ENCODE data around the gene PNPLA4. TPM values are rescaled to one million over a fixed set of nuclear protein-coding genes. Genes with fewer than 3 reads are reported as not detected.

PNPLA4 gene
- total RNA-seq, 1 experiment from 2014 or later, result 1.3 TPM

- Histone ChIP-seq H3K4me1 (ENCODE audit: control insufficient read depth, insufficient read depth, low read length) (no peaks in the 10 kb centered on the region), H3K36me3 (ENCODE audit: control insufficient read depth, insufficient read depth, low read length) (no peaks in the 10 kb centered on the region), H3K4me3 (ENCODE audit: low read depth in 2 of 2, low read length in 2 of 2) (no peak overlapping the region), H3K27me3 (ENCODE audit: control insufficient read depth, insufficient read depth, low read length) (no peaks in the 10 kb centered on the region), H3K9me3 (ENCODE audit: control insufficient read depth, insufficient read depth, low read depth, low read length) (no peaks in the 10 kb centered on the region), H3K27ac (ENCODE audit: low read length) (no peak overlapping the region)
- DNase-seq (ENCODE audit: low read depth, low spot score), result no peak
- TF ChIP-seq SIN3A (IDR thresholded peaks at IDR 0.05; ENCODE audit: borderline replicate concordance, insufficient read depth, low read depth, low read length), result no peak
- TF ChIP-seq, protein P1, sequence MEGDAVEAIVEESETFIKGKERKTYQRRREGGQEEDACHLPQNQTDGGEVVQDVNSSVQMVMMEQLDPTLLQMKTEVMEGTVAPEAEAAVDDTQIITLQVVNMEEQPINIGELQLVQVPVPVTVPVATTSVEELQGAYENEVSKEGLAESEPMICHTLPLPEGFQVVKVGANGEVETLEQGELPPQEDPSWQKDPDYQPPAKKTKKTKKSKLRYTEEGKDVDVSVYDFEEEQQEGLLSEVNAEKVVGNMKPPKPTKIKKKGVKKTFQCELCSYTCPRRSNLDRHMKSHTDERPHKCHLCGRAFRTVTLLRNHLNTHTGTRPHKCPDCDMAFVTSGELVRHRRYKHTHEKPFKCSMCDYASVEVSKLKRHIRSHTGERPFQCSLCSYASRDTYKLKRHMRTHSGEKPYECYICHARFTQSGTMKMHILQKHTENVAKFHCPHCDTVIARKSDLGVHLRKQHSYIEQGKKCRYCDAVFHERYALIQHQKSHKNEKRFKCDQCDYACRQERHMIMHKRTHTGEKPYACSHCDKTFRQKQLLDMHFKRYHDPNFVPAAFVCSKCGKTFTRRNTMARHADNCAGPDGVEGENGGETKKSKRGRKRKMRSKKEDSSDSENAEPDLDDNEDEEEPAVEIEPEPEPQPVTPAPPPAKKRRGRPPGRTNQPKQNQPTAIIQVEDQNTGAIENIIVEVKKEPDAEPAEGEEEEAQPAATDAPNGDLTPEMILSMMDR (IDR thresholded peaks at IDR 0.05), result no peak
- no peak for TF ChIP-seq POLR2AphosphoS5 (IDR thresholded peaks at IDR 0.05; ENCODE audit: low read depth, low read length)
- no peak for TF ChIP-seq TCF7L2 (IDR thresholded peaks at IDR 0.05; ENCODE audit: low read depth, low read length)
- no peak for TF ChIP-seq REST (IDR thresholded peaks at IDR 0.05; ENCODE audit: insufficient read depth in 1 of 2, low read depth in 2 of 2, low read length in 1 of 2)
- ATAC-seq, result no peak
- POLR2A ChIA-PET, result no interaction called here
- intact Hi-C loops (cut with micrococcal nuclease; ENCODE audit: unreplicated experiment), result no loop called here
- no TSS peak for BruUV-seq (replicated peaks)
- in situ Hi-C loops (cut with HindIII; ENCODE audit: low pct_unique_long_range_greater_than_20kb, low sequenced_read_pairs), result no loop called here
- CTCF ChIA-PET, result no interaction called here
Observed at GRCh38 chrX:7872042-7872441, 55.2 kb downstream of the PNPLA4 start.

- no peak overlapping the region for H3K4me3 ChIP-seq (ENCODE audit: low read depth in 2 of 2, low read length in 2 of 2)
- no peaks in the 10 kb centered on the region for H3K9me3 ChIP-seq (ENCODE audit: control insufficient read depth, insufficient read depth, low read depth, low read length)
- POLR2A ChIA-PET, result no interaction called here
- intact Hi-C loops (cut with micrococcal nuclease; ENCODE audit: unreplicated experiment), result no loop called here
- CTCF ChIA-PET, result no interaction called here
- BruUV-seq (replicated peaks), result no TSS peak
- H3K27ac ChIP-seq (ENCODE audit: low read length), result no peak overlapping the region
- ATAC-seq (no peak), DNase-seq (ENCODE audit: low read depth, low spot score) (no peak)
- in situ Hi-C loops (cut with HindIII; ENCODE audit: low pct_unique_long_range_greater_than_20kb, low sequenced_read_pairs), result no loop called here
- no peaks in the 10 kb centered on the region for H3K4me1 ChIP-seq (ENCODE audit: control insufficient read depth, insufficient read depth, low read length)
- TF ChIP-seq, protein P1 (IDR thresholded peaks at IDR 0.05), result no peak
- TF ChIP-seq SIN3A (IDR thresholded peaks at IDR 0.05; ENCODE audit: borderline replicate concordance, insufficient read depth, low read depth, low read length) (no peak), TCF7L2 (IDR thresholded peaks at IDR 0.05; ENCODE audit: low read depth, low read length) (no peak), POLR2AphosphoS5 (IDR thresholded peaks at IDR 0.05; ENCODE audit: low read depth, low read length) (no peak), REST (IDR thresholded peaks at IDR 0.05; ENCODE audit: insufficient read depth in 1 of 2, low read depth in 2 of 2, low read length in 1 of 2) (no peak)
- H3K36me3 ChIP-seq (ENCODE audit: control insufficient read depth, insufficient read depth, low read length), result no peaks in the 10 kb centered on the region
- no peaks in the 10 kb centered on the region for H3K27me3 ChIP-seq (ENCODE audit: control insufficient read depth, insufficient read depth, low read length)
Observed at GRCh38 chrX:7852166-7852565, 75.0 kb downstream of the PNPLA4 start.

Other genes with a start within 250 kb of the PNPLA4 start
- not detected for gene VCX, start 84.2 kb downstream of the PNPLA4 start, total RNA-seq (2021; ENCODE audit: unreplicated experiment)
- not detected for gene VCX2, start 243.9 kb upstream of the PNPLA4 start, total RNA-seq (2021; ENCODE audit: unreplicated experiment)

All from Panc1 (cell line).